GM23338 (cell line): ENCODE results near the gene SCGB1A1. TPM values are rescaled to one million over a fixed set of nuclear protein-coding genes. Genes with fewer than 3 reads are reported as not detected.

Experiments
- ATAC-seq: fragments of 200-7000 bp; cut with Tn5 transposase; 3 replicates; pipeline ENCODE4 v1.9.1; 2020
- DNase-seq: peaks from one replicate; pipeline ENCODE4 v3.0.0-alpha.2; 2015; ENCODE audit warnings: low spot score
- H2AFZ ChIP-seq: fragments of 200-600 bp; sonication (generic); 2 replicates; pipeline ENCODE4 v1.8.0; 2016; ENCODE audit warnings: antibody characterized with exemption, mild to moderate bottlenecking, moderate library complexity
- H3F3A ChIP-seq: fragments of 200-600 bp; sonication (generic); replicated peaks from 2 replicates; pipeline ENCODE4 v1.8.0; 2017; ENCODE audit warnings: antibody characterized with exemption, mixed run types, low read depth
- H3K27ac ChIP-seq: fragments of 200-600 bp; sonication (generic); 2 replicates; pipeline ENCODE4 v1.6.1; 2016; ENCODE audit warnings: low read depth
- H3K27me3 ChIP-seq: fragments of 200-600 bp; sonication (generic); 2 replicates; pipeline ENCODE4 v1.8.0; 2016; ENCODE audit warnings: mild to moderate bottlenecking, mixed run types, moderate library complexity; ENCODE audit not compliant: insufficient read depth
- H3K36me3 ChIP-seq: fragments of 200-600 bp; sonication (generic); 2 replicates; pipeline ENCODE4 v1.8.0; 2016; ENCODE audit warnings: mild to moderate bottlenecking; ENCODE audit not compliant: insufficient read depth
- H3K4me1 ChIP-seq: fragments of 200-600 bp; sonication (generic); 2 replicates; pipeline ENCODE4 v1.8.0; 2016; ENCODE audit warnings: mild to moderate bottlenecking, moderate library complexity; ENCODE audit not compliant: insufficient read depth
- H3K4me2 ChIP-seq: fragments of 200-600 bp; sonication (generic); 2 replicates; pipeline ENCODE4 v1.7.1; 2017; ENCODE audit warnings: mixed run types
- H3K4me3 ChIP-seq: fragments of 200-600 bp; sonication (generic); 2 replicates; pipeline ENCODE4 v1.6.1; 2016; ENCODE audit warnings: mixed run types
- H3K79me2 ChIP-seq: fragments of 200-600 bp; sonication (generic); replicated peaks from 2 replicates; pipeline ENCODE4 v1.8.0; 2017; ENCODE audit warnings: mild to moderate bottlenecking; ENCODE audit not compliant: insufficient read depth
- H3K9me2 ChIP-seq: fragments of 200-600 bp; sonication (generic); 2 replicates; pipeline ENCODE4 v1.8.0; 2017; ENCODE audit not compliant: insufficient read depth
- H4K20me1 ChIP-seq: fragments of 200-600 bp; sonication (generic); replicated peaks from 2 replicates; pipeline ENCODE4 v1.8.0; 2017; ENCODE audit warnings: mild to moderate bottlenecking; ENCODE audit not compliant: insufficient read depth
- H3K27ac Mint-ChIP-seq: 2 replicates; pipeline ENCODE4 v1.8.0; 2020; ENCODE audit warnings: inconsistent platforms, mild to moderate bottlenecking, moderate library complexity, mixed read lengths
- H3K27me3 Mint-ChIP-seq: 3 replicates; pipeline ENCODE4 v1.8.0; 2022; ENCODE audit warnings: low read depth, mild to moderate bottlenecking, moderate library complexity, mixed read lengths, inconsistent platforms; ENCODE audit not compliant: insufficient read depth, poor library complexity
- H3K36me3 Mint-ChIP-seq: 3 replicates; pipeline ENCODE4 v1.8.0; 2021; ENCODE audit warnings: low read depth, mild to moderate bottlenecking, inconsistent platforms, moderate library complexity, mixed read lengths
- H3K4me1 Mint-ChIP-seq: 3 replicates; pipeline ENCODE4 v1.8.0; 2020; ENCODE audit warnings: mild to moderate bottlenecking, inconsistent platforms, mixed read lengths
- H3K4me3 Mint-ChIP-seq: 3 replicates; pipeline ENCODE4 v1.8.0; 2021; ENCODE audit warnings: moderate library complexity, mild to moderate bottlenecking, inconsistent platforms, mixed read lengths
- H3K9me3 Mint-ChIP-seq: 3 replicates; pipeline ENCODE4 v1.8.0; 2020; ENCODE audit warnings: moderate library complexity, mild to moderate bottlenecking, inconsistent platforms, mixed read lengths
- CREB1 ChIP-seq: fragments of 250-450 bp; sonication (Bioruptor Pico); IDR thresholded peaks from 2 replicates; pipeline ENCODE4 v1.5.0; 2020; ENCODE audit warnings: low read depth, mild to moderate bottlenecking, moderate library complexity
- CTCF ChIP-seq, 2 experiments: fragments of 200-600 bp in 1 of 2; sonication (generic) in 1 of 2; conservative IDR thresholded peaks; 2 replicates each; pipeline versions ENCODE4 v1.5.1 to v1.6.1; 2016 to 2017; ENCODE audit warnings: antibody characterized with exemption in 2 of 2, low read depth in 2 of 2, mild to moderate bottlenecking in 2 of 2, moderate library complexity in 1 of 2
- EZH2 ChIP-seq: fragments of 200-600 bp; sonication (generic); IDR thresholded peaks from one replicate; pipeline ENCODE4 v1.8.0; 2017; ENCODE audit warnings: antibody characterized with exemption, mild to moderate bottlenecking, low read depth; ENCODE audit not compliant: unreplicated experiment
- NANOG ChIP-seq: IDR thresholded peaks from 2 replicates; pipeline ENCODE4 v1.6.1; 2016; ENCODE audit warnings: antibody characterized with exemption, borderline replicate concordance
- REST ChIP-seq: IDR thresholded peaks from one replicate; pipeline ENCODE4 v1.6.1; 2018; ENCODE audit warnings: antibody characterized with exemption; ENCODE audit not compliant: unreplicated experiment
- STAT1 ChIP-seq: IDR thresholded peaks from one replicate; pipeline ENCODE4 v1.6.1; 2016; ENCODE audit warnings: antibody characterized with exemption; ENCODE audit not compliant: unreplicated experiment
- ZNF114 ChIP-seq: fragments of 250-450 bp; sonication (Bioruptor Pico); IDR thresholded peaks from 2 replicates; pipeline ENCODE4 v1.5.0; 2020; ENCODE audit warnings: mild to moderate bottlenecking, moderate library complexity
- polyA plus RNA-seq: library from polyadenylated mRNA; unstranded; fragments of >200 nt; fragmentation: Nextera tagmentation; extraction: Ambion mirVana; gene quantifications from 2 replicates; pipeline ENCODE4 v1.2.1, GENCODE V29; 2016
- total RNA-seq: library from RNA; depleted of rRNA; stranded (reverse); fragments of >200 nt; shearing (Covaris generic); gene quantifications from 2 replicates; pipeline ENCODE4 v1.2.3, GENCODE V29; 2014

The SCGB1A1 gene
- total and polyA plus RNA-seq, 2 experiments from 2014 or later = not detected

GRCh38 chr11:62430425-62430824, 11.6 kb downstream of the SCGB1A1 start:
- Histone ChIP-seq H3K36me3 (no peaks in the 10 kb centered on the region), H3K27me3 (no peaks in the 10 kb centered on the region), H3K9me2 (no peaks in the 10 kb centered on the region), H3K79me2 (no peaks in the 10 kb centered on the region), H3K4me1 (no peaks in the 10 kb centered on the region), H3F3A (0 out of 2 replicates have a peak, but pooled peaks cover 6% of the 10 kb centered on the region), H2AFZ (no peak overlapping the region), H4K20me1 (no peaks in the 10 kb centered on the region), H3K4me2 (no peak overlapping the region), H3K4me3 (no peak overlapping the region), H3K27ac (no peak overlapping the region)
- Mint-ChIP-seq H3K27ac (no peak overlapping the region), H3K36me3 (no peaks in the 10 kb centered on the region; the same call in 2 of the 3 replicates), H3K4me3 (no peak overlapping the region), H3K4me1 (peaks cover 14% of the 10 kb centered on the region), H3K27me3 (peaks cover 14% of the 10 kb centered on the region), H3K9me3 (peaks cover 3% of the 10 kb centered on the region; the same call in 1 of the 3 replicates)
- no peak for DNase-seq
- TF ChIP-seq CTCF (conservative IDR thresholded peaks at IDR 0.05; ENCODE audit: low read depth in 2 of 2) = no peak
- no peak for TF ChIP-seq EZH2
- TF ChIP-seq REST = no peak
- TF ChIP-seq CREB1 = no peak
- no peak for ATAC-seq

- Mint-ChIP-seq H3K4me1 (peaks cover 12% of the 10 kb centered on the region), H3K27ac (no peak overlapping the region), H3K36me3 (no peaks in the 10 kb centered on the region; the same call in 2 of the 3 replicates), H3K27me3 (peaks cover 9% of the 10 kb centered on the region), H3K4me3 (no peak overlapping the region), H3K9me3 (peaks cover 3% of the 10 kb centered on the region; the same call in 1 of the 3 replicates)
- Histone ChIP-seq H3K79me2 (no peaks in the 10 kb centered on the region), H4K20me1 (no peaks in the 10 kb centered on the region), H2AFZ (no peak overlapping the region), H3K4me1 (no peaks in the 10 kb centered on the region), H3K4me2 (no peak overlapping the region), H3K27me3 (no peaks in the 10 kb centered on the region), H3K9me2 (no peaks in the 10 kb centered on the region), H3F3A (0 out of 2 replicates have a peak, but pooled peaks cover 6% of the 10 kb centered on the region), H3K36me3 (no peaks in the 10 kb centered on the region), H3K4me3 (no peak overlapping the region), H3K27ac (no peak overlapping the region)
- DNase-seq = no peak
- no peak for ATAC-seq
- TF ChIP-seq ZNF114 (CRISPR knock-in tag) (no peak), STAT1 (no peak), NANOG (no peak), CTCF (conservative IDR thresholded peaks at IDR 0.05; ENCODE audit: low read depth in 2 of 2) (no peak)
Observed at GRCh38 chr11:62431171-62431901, 12.5 kb downstream of the SCGB1A1 start.
